GM12878 (cell line): Measurements from ENCODE around the gene DISC1. TPM values are rescaled to one million over a fixed set of nuclear protein-coding genes. Genes with fewer than 3 reads are reported as not detected.

ENCODE experiments used
- ATAC-seq: fragments of 200-7000 bp; cut with Tn5 transposase; 3 replicates; pipeline ENCODE4 v1.9.1; 2020; ENCODE audit warnings: mild to moderate bottlenecking, moderate library complexity
- BruUV-seq: library from RNA; stranded (reverse); fragments of 400-500 nt; replicated peaks from 2 replicates; lab custom pipeline; 2021; lab: Mats Ljungman, UMichigan
- CTCF ChIA-PET: fragments of 300-600 bp; sonication (Branson Sonifier 250); formaldehyde crosslinking; extraction: SDS; loops from one replicate; lab custom pipeline; 2021; ENCODE audit warnings: inconsistent platforms; lab: Yijun Ruan, JAX
- POLR2A ChIA-PET: fragments of 350-600 bp; formaldehyde crosslinking; extraction: SDS; loops from one replicate; lab custom pipeline; 2021; ENCODE audit warnings: inconsistent platforms; lab: Charles Lee
- RAD21 ChIA-PET: fragments of 300-600 bp; sonication (Branson Sonifier 250); formaldehyde crosslinking; loops from one replicate; lab custom pipeline; 2023; ENCODE audit warnings: antibody characterized with exemption; ENCODE audit not compliant: unreplicated experiment; lab: Charles Lee
- SMC1A ChIA-PET: fragments of 300-600 bp; sonication (Branson Sonifier 250); formaldehyde crosslinking; loops from one replicate; lab custom pipeline; 2023; ENCODE audit not compliant: unreplicated experiment, uncharacterized antibody; lab: Charles Lee
- DNase-seq: peaks from one replicate; pipeline ENCODE4 v3.0.0-alpha.2; 2011; ENCODE audit warnings: low read depth, low spot score
- FAIRE-seq: peaks from 3 replicates; lab custom pipeline; 2011; peaks lifted over from hg19 to GRCh38; lab: Jason Lieb, UNC
- H2AFZ ChIP-seq: 2 replicates; pipeline ENCODE4 v1.6.0; 2011; ENCODE audit warnings: low read depth, low read length, control low read depth; ENCODE audit not compliant: control insufficient read depth
- H3K27ac ChIP-seq: 2 replicates; pipeline ENCODE4 v1.5.1; 2011; ENCODE audit warnings: control low read depth; ENCODE audit not compliant: control insufficient read depth, insufficient read depth
- H3K27me3 ChIP-seq, 2 experiments: replicated peaks in 1 of 2; 2 replicates each; pipeline versions ENCODE4 v1.6.0 to v1.6.1; 2011; ENCODE audit warnings: low read length in 1 of 2; ENCODE audit not compliant: control insufficient read depth in 2 of 2, insufficient read depth in 2 of 2
- H3K36me3 ChIP-seq, 2 experiments: 2 replicates each; pipeline ENCODE4 v1.5.1; 2011; ENCODE audit warnings: low read length in 1 of 2; ENCODE audit not compliant: control insufficient read depth in 2 of 2, insufficient read depth in 2 of 2
- H3K4me1 ChIP-seq: 2 replicates; pipeline ENCODE4 v1.6.1; 2011; ENCODE audit warnings: mild to moderate bottlenecking, low read length, moderate library complexity, mixed read lengths; ENCODE audit not compliant: control insufficient read depth, insufficient read depth
- H3K4me2 ChIP-seq: 2 replicates; pipeline ENCODE4 v1.6.0; 2011; ENCODE audit warnings: control low read depth; ENCODE audit not compliant: control insufficient read depth, insufficient read depth
- H3K4me3 ChIP-seq: fragments of 200-600 bp; sonication (generic); 2 replicates; pipeline ENCODE4 v1.5.1; 2016
- H3K79me2 ChIP-seq: 2 replicates; pipeline ENCODE4 v1.6.0; 2011; ENCODE audit warnings: low read length; ENCODE audit not compliant: control insufficient read depth, insufficient read depth
- H3K9ac ChIP-seq: 2 replicates; pipeline ENCODE4 v1.8.0; 2011; ENCODE audit warnings: low read length, control low read depth, mixed read lengths; ENCODE audit not compliant: control insufficient read depth, insufficient read depth
- H3K9me3 ChIP-seq: replicated peaks from 3 replicates; pipeline ENCODE4 v1.5.1; 2011; ENCODE audit warnings: mild to moderate bottlenecking, low read length; ENCODE audit not compliant: control insufficient read depth, insufficient read depth
- H4K20me1 ChIP-seq: 2 replicates; pipeline ENCODE4 v1.6.0; 2011; ENCODE audit not compliant: control insufficient read depth, insufficient read depth
- ATF2 ChIP-seq: IDR thresholded peaks from 2 replicates; pipeline ENCODE4 v1.6.1; 2012; ENCODE audit warnings: low read length, inconsistent platforms
- BACH1 ChIP-seq: fragments of 450-650 bp; IDR thresholded peaks from 2 replicates; pipeline ENCODE4 v1.6.1; 2017; ENCODE audit warnings: mild to moderate bottlenecking, borderline replicate concordance
- BCL11A ChIP-seq: IDR thresholded peaks from 2 replicates; pipeline ENCODE4 v1.6.1; 2011; ENCODE audit warnings: low read depth, low read length
- CREB1 ChIP-seq: IDR thresholded peaks from 2 replicates; pipeline ENCODE4 v1.6.1; 2012; ENCODE audit warnings: low read depth, mild to moderate bottlenecking, inconsistent platforms
- E2F8 ChIP-seq: fragments of 450-650 bp; IDR thresholded peaks from 2 replicates; pipeline ENCODE4 v1.6.1; 2018; ENCODE audit warnings: mild to moderate bottlenecking, low read depth, moderate library complexity; ENCODE audit not compliant: partially characterized antibody
- EED ChIP-seq: sonication (generic); IDR thresholded peaks from 2 replicates; pipeline ENCODE4 v1.6.1; 2016; ENCODE audit warnings: antibody characterized with exemption, low read depth
- HDAC6 ChIP-seq: fragments of 200-600 bp; sonication (generic); IDR thresholded peaks from one replicate; pipeline ENCODE4 v1.8.0; 2017; ENCODE audit warnings: antibody characterized with exemption; ENCODE audit not compliant: unreplicated experiment
- IKZF1 ChIP-seq: fragments of 450-650 bp; conservative IDR thresholded peaks from 2 replicates; pipeline ENCODE4 v1.6.1; 2017; ENCODE audit warnings: antibody characterized with exemption, mild to moderate bottlenecking
- JUND ChIP-seq: IDR thresholded peaks from 2 replicates; pipeline ENCODE4 v1.6.1; 2012; ENCODE audit warnings: low read depth, mild to moderate bottlenecking, low read length, improper control_type of control experiment, moderate library complexity
- LARP7 ChIP-seq: fragments of 450-650 bp; IDR thresholded peaks from 2 replicates; pipeline ENCODE4 v1.6.1; 2017; ENCODE audit warnings: mild to moderate bottlenecking
- RAD51 ChIP-seq: fragments of 450-650 bp; IDR thresholded peaks from 2 replicates; pipeline ENCODE4 v1.6.1; 2016; ENCODE audit warnings: moderate library complexity, mild to moderate bottlenecking, inconsistent platforms
- STAT3 ChIP-seq: IDR thresholded peaks from 2 replicates; pipeline ENCODE4 v1.6.1; 2011; ENCODE audit warnings: low read depth, low read length, improper control_type of control experiment
- TAF1 ChIP-seq: IDR thresholded peaks from 2 replicates; pipeline ENCODE4 v1.6.1; 2011; ENCODE audit warnings: mild to moderate bottlenecking, low read depth, low read length, borderline replicate concordance
- USF1 ChIP-seq: IDR thresholded peaks from 2 replicates; pipeline ENCODE4 v1.6.1; 2011; ENCODE audit warnings: borderline replicate concordance, low read depth, mild to moderate bottlenecking, moderate library complexity, mixed read lengths, low read length; ENCODE audit not compliant: insufficient read depth; ENCODE audit errors: extremely low read length
- WRNIP1 ChIP-seq: IDR thresholded peaks from 2 replicates; pipeline ENCODE4 v1.6.1; 2011; ENCODE audit warnings: low read depth, low read length, improper control_type of control experiment, borderline replicate concordance
- YY1 ChIP-seq: IDR thresholded peaks from 2 replicates; pipeline ENCODE4 v1.6.1; 2011; ENCODE audit warnings: low read depth, mild to moderate bottlenecking, low read length
- WGBS: methylation state at CpG from one replicate; pipeline ENCODE4 v1.1.6; 2016; ENCODE audit warnings: low lambda C conversion rate; ENCODE audit not compliant: insufficient replicate concordance, insufficient coverage; ENCODE audit errors: missing lambda C conversion rate; 5-methylcytosine and 5-hydroxymethylcytosine counted together
- in situ Hi-C: fragments of 300-500 bp; cut with MboI; formaldehyde crosslinking; loops from 9 replicates; pipeline ENCODE4 v1.14.3; 2018; ENCODE audit warnings: mixed read lengths
- intact Hi-C: fragments of 100-400 bp; cut with micrococcal nuclease; formaldehyde crosslinking; loops from one replicate; pipeline ENCODE4 v1.14.2; 2022; ENCODE audit not compliant: unreplicated experiment
- polyA plus RNA-seq, 11 experiments: library from polyadenylated mRNA; depleted of rRNA in 4 of 11; unstranded in 6 of 11; stranded (reverse) in 5 of 11; fragments of >200 nt; fragmentation: Nextera tagmentation in 4 of 11; fragmentation: Illumina TruSeq in 1 of 11; extraction: Ambion mirVana in 4 of 11; extraction: Trizol in 1 of 11; gene quantifications; 1 replicate in 1 of 11; 2 replicates in 10 of 11; pipeline versions ENCODE4 v1.2.1 to v1.2.3, GENCODE V29; 2011 to 2016; ENCODE audit warnings: inconsistent platforms in 2 of 11, missing spikeins in 2 of 11, low read depth in 1 of 11
- total RNA-seq, 4 experiments: library from RNA; depleted of rRNA in 3 of 4; stranded (reverse); fragments of >200 nt in 3 of 4; fragmentation: Illumina TruSeq in 1 of 4; extraction: Trizol in 1 of 4; gene quantifications; 2 replicates each; pipeline versions ENCODE4 v1.2.1 to v1.2.3, GENCODE V29; 2013 to 2021

Gene DISC1
- total and polyA plus RNA-seq, 10 of the 15 experiments (the other 5 are each of a cell fraction or from before 2014, with no cell fraction given): 0.05 to 0.72 (median 0.19) TPM; not detected in 1

GRCh38 chr1:231666937-231667608 is 40.5 kb downstream of the DISC1 start:
- ATAC-seq (no peak), DNase-seq (no peak), FAIRE-seq (no peak)
- no peak overlapping the region for H3K4me3 ChIP-seq
- H3K9me3 ChIP-seq: no peaks in the 10 kb centered on the region
- TF ChIP-seq RAD51 (no peak), LARP7 (no peak), EED (no peak), STAT3 (no peak), WRNIP1 (no peak), CREB1 (no peak), IKZF1 (no peak), BACH1 (no peak), TAF1 (no peak), YY1 (no peak), HDAC6 (no peak), BCL11A (no peak), E2F8 (no peak), JUND (no peak), USF1 (no peak), ATF2 (no peak)
- no peaks in the 10 kb centered on the region for H3K4me1 ChIP-seq
- ChIA-PET RAD21 (no interaction called here), SMC1A (no interaction called here), CTCF (no interaction called here), POLR2A (no interaction called here)
- no peak overlapping the region for H2AFZ ChIP-seq
- H3K9ac ChIP-seq: no peak overlapping the region
- BruUV-seq: no TSS peak
- intact Hi-C loops: no loop called here
- 0% methylated on average over 1 of the region's 1 CpG for whole genome bisulfite sequencing
- no peaks in the 10 kb centered on the region for H3K79me2 ChIP-seq
- no peaks in the 10 kb centered on the region; a peak in 1 of 4 replicates for H3K27me3 ChIP-seq
- no peaks in the 10 kb centered on the region for H4K20me1 ChIP-seq
- H3K36me3 ChIP-seq: no peaks in the 10 kb centered on the region
- in situ Hi-C loops: no loop called here
- H3K27ac ChIP-seq: no peak overlapping the region
- no peak overlapping the region for H3K4me2 ChIP-seq
